Measurements from ENCODE around the gene CELA3A.
"Not testable (repeated sequence)": the region's sequence is repeated elsewhere in the genome, so short reads cannot be mapped to it uniquely, and the experiment has no call there.

CELA3A gene

GRCh38 chr1:22014575-22015206 lies 13.2 kb downstream of the CELA3A start:
- DNase-seq (ENCODE audit: extremely low read depth in 1 of 2, low read depth in 1 of 2) = not testable (repeated sequence)

- DNase-seq (ENCODE audit: extremely low read depth in 1 of 2, low read depth in 1 of 2) = peak in 1 of 2 donors; percentile 73
Measured at GRCh38 chr1:22018583-22019559, 17.4 kb downstream of the CELA3A start.

- no peak for DNase-seq (ENCODE audit: extremely low read depth in 1 of 2, low read depth in 1 of 2)
Measured at GRCh38 chr1:22021061-22021460, 19.6 kb downstream of the CELA3A start.

GRCh38 chr1:22024485-22025367 lies 23.3 kb downstream of the CELA3A start:
- peak; percentile 51 to 83 for DNase-seq (ENCODE audit: extremely low read depth in 1 of 2, low read depth in 1 of 2)

- DNase-seq (ENCODE audit: extremely low read depth in 1 of 2, low read depth in 1 of 2) = peak; percentile 74 to 89
Measured at GRCh38 chr1:22025368-22026155, 24.1 kb downstream of the CELA3A start.

GRCh38 chr1:22026924-22027289 lies 25.4 kb downstream of the CELA3A start:
- no peak for DNase-seq (ENCODE audit: extremely low read depth in 1 of 2, low read depth in 1 of 2)

- no peak for DNase-seq (ENCODE audit: extremely low read depth in 1 of 2, low read depth in 1 of 2)
Measured at GRCh38 chr1:22030057-22030456, 28.6 kb downstream of the CELA3A start.

- DNase-seq (ENCODE audit: extremely low read depth in 1 of 2, low read depth in 1 of 2) = no peak
Measured at GRCh38 chr1:22030473-22030872, 29.0 kb downstream of the CELA3A start.

GRCh38 chr1:22031214-22031962 lies 29.9 kb downstream of the CELA3A start:
- no peak for DNase-seq (ENCODE audit: extremely low read depth in 1 of 2, low read depth in 1 of 2)

- not testable (repeated sequence) for DNase-seq (ENCODE audit: extremely low read depth in 1 of 2, low read depth in 1 of 2)
Measured at GRCh38 chr1:22034834-22035233, 33.4 kb downstream of the CELA3A start.

- no peak for DNase-seq (ENCODE audit: extremely low read depth in 1 of 2, low read depth in 1 of 2)
Measured at GRCh38 chr1:22037520-22037919, 36.1 kb downstream of the CELA3A start.

GRCh38 chr1:22038036-22038435 lies 36.6 kb downstream of the CELA3A start:
- no peak for DNase-seq (ENCODE audit: extremely low read depth in 1 of 2, low read depth in 1 of 2)

- DNase-seq (ENCODE audit: extremely low read depth in 1 of 2, low read depth in 1 of 2) = peak; percentile 67 to 86
Measured at GRCh38 chr1:22039594-22040285, 38.3 kb downstream of the CELA3A start.

GRCh38 chr1:22040286-22040623 lies 38.8 kb downstream of the CELA3A start:
- no peak for DNase-seq (ENCODE audit: extremely low read depth in 1 of 2, low read depth in 1 of 2)

- DNase-seq (ENCODE audit: extremely low read depth in 1 of 2, low read depth in 1 of 2) = no peak
Measured at GRCh38 chr1:22041505-22041904, 40.0 kb downstream of the CELA3A start.

- no peak for DNase-seq (ENCODE audit: extremely low read depth in 1 of 2, low read depth in 1 of 2)
Measured at GRCh38 chr1:22043198-22043769, 41.8 kb downstream of the CELA3A start.

- no peak for DNase-seq (ENCODE audit: extremely low read depth in 1 of 2, low read depth in 1 of 2)
Measured at GRCh38 chr1:22044690-22045420, 43.4 kb downstream of the CELA3A start.

GRCh38 chr1:22045604-22046228 lies 44.3 kb downstream of the CELA3A start:
- no peak for DNase-seq (ENCODE audit: extremely low read depth in 1 of 2, low read depth in 1 of 2)

All from stimulated activated CD8-positive, alpha-beta memory T cell treated with anti-CD3 and anti-CD28 coated beads, Interleukin-7, amount 100 ng/mL, for 48 hours (primary cell).